Measurements from ENCODE around the gene SEPHS1.
A peak's percentile ranks its signal among the peaks of the same experiment; 100 is the strongest.
"Not testable (repeated sequence)": the region's sequence is repeated elsewhere in the genome, so short reads cannot be mapped to it uniquely, and the experiment has no call there.

Gene SEPHS1

GRCh38 chr10:13322615-13323148, 25.4 kb downstream of the SEPHS1 start:
- no peak for DNase-seq

GRCh38 chr10:13321576-13321975, 26.5 kb downstream of the SEPHS1 start:
- no peak for DNase-seq

- DNase-seq: no peak
Measured at GRCh38 chr10:13319166-13319565, 28.9 kb downstream of the SEPHS1 start.

GRCh38 chr10:13317474-13317873, 30.6 kb downstream of the SEPHS1 start:
- no peak for DNase-seq

GRCh38 chr10:13316635-13317311, 31.3 kb downstream of the SEPHS1 start:
- no peak for DNase-seq

GRCh38 chr10:13315361-13315760, 32.7 kb downstream of the SEPHS1 start:
- no peak for DNase-seq

GRCh38 chr10:13311177-13311575, 36.9 kb downstream of the SEPHS1 start:
- no peak for DNase-seq

- no peak for DNase-seq
Measured at GRCh38 chr10:13310518-13311176, 37.4 kb downstream of the SEPHS1 start.

- no peak for DNase-seq
Measured at GRCh38 chr10:13309792-13310191, 38.3 kb downstream of the SEPHS1 start.

- no peak for DNase-seq
Measured at GRCh38 chr10:13308096-13308495, 40.0 kb downstream of the SEPHS1 start.

- no peak for DNase-seq
Measured at GRCh38 chr10:13306103-13306502, 42.0 kb downstream of the SEPHS1 start.

- no peak for DNase-seq
Measured at GRCh38 chr10:13302821-13303555, 45.1 kb downstream of the SEPHS1 start.

- DNase-seq: peak; percentile 82
Measured at GRCh38 chr10:13299437-13300287, 48.4 kb downstream of the SEPHS1 start, which contains the start of gene PHYH. TSS of gene PHYH (minus strand) at chr10:13300064. CDS start at chr10:13300042, 22 bp downstream.

GRCh38 chr10:13298748-13299436, 49.2 kb downstream of the SEPHS1 start:
- no peak for DNase-seq

GRCh38 chr10:13296476-13296875, 51.6 kb downstream of the SEPHS1 start:
- no peak for DNase-seq

- DNase-seq: no peak
Measured at GRCh38 chr10:13294784-13295183, 53.3 kb downstream of the SEPHS1 start.

- no peak for DNase-seq
Measured at GRCh38 chr10:13291821-13292773, 56.0 kb downstream of the SEPHS1 start.

GRCh38 chr10:13291061-13291460, 57.0 kb downstream of the SEPHS1 start:
- no peak for DNase-seq

- no peak for DNase-seq
Measured at GRCh38 chr10:13284050-13284449, 64.0 kb downstream of the SEPHS1 start.

GRCh38 chr10:13282348-13282747, 65.7 kb downstream of the SEPHS1 start:
- not testable (repeated sequence) for DNase-seq

All from CD4-positive, alpha-beta T cell treated with Interleukin-6 for 4 hours (primary cell).